GM21717 (cell line): ENCODE measurements around the gene EYA4.

Experiments
- ATAC-seq: cut with Tn5 transposase; IDR thresholded peaks from one replicate; pipeline ENCODE4 v1.9.1; 2021; ENCODE audit warnings: mild to moderate bottlenecking, moderate library complexity; ENCODE audit not compliant: unreplicated experiment

The EYA4 gene

DNA sequence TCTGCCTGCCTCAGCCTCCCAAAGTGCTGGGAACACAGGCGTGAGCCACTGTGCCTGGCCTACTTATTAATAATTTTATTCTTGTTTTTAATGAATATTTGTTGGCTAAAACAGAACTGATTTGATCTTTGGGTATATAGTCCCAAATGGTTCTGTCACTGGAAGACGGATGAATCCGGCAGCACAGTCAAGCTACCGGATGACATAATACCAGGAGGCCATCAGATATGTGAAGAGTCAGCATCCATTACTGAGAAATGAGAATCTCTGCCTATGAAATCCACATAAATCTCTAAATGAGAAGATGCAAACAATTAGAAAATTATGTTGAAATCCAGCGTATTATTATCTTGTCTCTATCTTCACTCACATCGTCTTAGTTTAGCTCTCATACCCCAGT lies 263.0 kb downstream of the EYA4 start:
- no peak for ATAC-seq

DNA sequence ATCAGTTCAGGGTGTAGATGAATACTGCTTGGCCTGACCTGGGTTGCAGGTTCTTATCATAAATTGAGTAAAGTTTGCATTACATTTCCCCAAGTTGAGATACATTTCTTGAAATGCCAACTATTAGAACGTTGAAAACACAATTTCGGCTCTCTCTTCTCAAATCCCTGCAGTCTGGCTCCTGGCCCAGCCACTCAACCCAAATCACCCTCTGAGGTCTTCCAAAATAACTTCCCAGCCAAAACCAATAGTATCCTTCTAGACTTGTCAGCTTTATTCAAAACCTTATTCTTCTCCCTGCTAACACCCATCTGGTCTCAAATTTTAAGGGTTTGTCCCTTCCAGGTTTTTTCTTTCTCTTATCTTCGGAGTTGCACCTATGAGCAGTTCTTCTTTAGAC lies 263.6 kb downstream of the EYA4 start:
- no peak for ATAC-seq

DNA sequence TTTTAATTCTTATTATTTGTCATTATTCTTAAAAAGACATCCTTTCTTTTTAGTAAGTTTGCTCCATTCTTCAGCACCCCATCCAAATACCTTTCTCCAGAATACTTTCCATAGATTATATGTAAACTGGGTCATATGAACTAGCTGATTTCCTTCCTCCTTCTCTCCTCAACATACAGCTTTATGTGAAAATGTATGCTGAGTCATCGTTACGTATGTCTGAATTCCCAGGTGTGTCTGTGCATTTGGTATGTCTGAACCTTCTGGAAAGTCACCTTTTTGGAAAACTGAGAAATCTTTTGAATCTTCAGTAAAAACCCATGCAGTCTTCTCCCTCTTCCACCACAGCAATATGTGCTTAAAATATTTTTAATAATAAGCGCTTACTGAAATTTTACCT lies 264.5 kb downstream of the EYA4 start:
- ATAC-seq: no peak

DNA sequence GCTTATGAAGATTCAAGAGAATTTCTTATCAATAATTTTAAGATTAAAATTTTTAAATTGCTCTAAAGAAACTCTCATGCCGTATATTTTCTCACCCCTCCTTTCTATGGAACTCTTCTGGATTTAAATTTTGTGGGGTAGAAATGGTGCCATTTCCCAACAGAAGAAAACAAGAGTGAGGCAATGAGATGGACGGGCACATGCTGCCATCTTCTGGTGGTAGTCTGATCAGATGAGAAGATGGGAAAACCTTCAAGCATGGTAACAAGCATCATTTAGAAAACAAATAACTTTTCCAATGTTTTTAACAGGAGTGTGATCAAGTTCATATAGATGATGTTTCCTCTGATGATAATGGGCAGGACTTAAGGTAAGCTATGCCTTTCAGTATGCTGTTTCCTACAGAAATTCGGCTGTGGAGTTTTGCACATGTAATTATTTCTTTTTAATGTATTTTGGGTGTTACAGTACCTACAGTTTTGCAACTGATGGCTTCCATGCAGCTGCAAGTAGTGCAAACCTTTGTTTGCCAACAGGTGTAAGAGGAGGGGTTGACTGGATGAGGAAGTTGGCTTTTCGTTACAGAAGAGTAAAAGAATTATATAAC lies 271.4 kb downstream of the EYA4 start:
- no peak for ATAC-seq

DNA sequence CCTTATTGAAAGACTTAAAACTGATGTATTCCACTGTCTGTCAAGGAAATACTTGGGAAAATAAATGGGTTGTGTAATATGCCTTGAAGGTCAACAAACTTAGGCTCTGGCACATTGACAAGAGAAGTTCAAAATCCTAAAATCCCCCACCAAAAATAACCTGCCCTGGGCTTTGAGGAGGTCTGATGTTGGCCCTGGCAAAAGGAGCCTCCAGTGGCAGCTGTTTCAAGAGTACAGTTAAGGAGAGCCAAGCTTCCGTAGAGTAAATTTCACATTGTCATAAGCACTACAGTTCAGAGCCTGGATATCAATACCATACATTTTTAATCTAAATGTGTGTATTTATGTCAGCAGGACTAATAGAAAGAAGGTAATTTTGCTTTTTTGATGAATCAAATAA lies 282.7 kb downstream of the EYA4 start:
- ATAC-seq: no peak

DNA sequence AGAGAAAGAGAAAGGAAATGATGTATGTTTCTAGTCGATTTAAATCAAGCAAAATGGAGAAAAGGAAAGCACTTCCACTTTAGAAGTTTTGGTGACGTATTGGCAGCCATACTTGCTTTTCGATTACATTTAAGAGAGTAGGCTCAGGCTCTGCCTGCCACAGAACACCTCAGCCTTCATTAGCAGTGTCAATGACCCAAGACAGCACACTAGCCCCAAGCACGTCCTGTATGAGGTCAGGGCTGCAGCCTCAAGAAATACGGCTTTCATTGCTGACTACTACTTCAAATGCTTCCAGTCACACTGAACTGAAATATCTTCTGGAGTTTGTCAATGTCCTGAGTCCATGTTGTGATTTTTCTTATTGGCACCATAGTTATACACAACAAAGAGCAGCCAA lies 285.3 kb downstream of the EYA4 start:
- ATAC-seq: no peak

DNA sequence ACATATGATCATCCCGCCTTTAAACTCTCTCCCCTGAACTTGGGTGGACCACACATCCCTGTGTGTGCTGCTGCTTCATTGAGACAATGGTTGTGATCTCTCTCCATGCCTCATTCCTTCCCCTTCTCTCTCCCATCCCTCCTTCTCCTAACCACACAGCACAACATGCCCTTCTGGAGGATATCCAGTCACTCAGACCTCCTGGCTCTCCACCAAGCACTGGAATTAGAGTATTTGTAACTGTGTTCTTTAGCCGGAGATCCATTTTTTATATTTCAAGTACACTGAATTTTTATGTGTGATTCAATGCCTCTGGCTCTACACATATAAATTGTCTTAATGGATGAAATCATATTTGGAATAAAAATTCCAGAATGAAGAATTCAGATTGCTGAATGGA lies 287.4 kb downstream of the EYA4 start:
- ATAC-seq: no peak

DNA sequence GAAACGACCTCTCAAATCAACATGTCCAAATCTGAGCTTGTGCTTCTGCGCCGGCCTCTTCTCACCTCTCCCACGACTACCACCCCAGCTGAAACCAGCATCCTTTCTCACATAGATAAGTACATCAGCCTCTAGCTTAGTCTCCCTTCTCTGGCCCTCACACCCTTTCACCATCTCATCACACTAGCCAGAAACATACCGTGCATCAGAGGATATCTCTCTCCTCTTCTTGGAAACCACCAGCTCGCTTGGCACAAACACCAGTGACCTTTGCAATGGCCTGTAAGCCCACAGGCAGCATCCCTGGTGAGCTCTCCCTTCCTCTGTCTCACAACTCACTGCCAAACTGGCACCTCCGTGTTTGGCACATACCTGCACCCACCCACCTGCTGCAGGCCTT lies 291.8 kb downstream of the EYA4 start:
- ATAC-seq: no peak

DNA sequence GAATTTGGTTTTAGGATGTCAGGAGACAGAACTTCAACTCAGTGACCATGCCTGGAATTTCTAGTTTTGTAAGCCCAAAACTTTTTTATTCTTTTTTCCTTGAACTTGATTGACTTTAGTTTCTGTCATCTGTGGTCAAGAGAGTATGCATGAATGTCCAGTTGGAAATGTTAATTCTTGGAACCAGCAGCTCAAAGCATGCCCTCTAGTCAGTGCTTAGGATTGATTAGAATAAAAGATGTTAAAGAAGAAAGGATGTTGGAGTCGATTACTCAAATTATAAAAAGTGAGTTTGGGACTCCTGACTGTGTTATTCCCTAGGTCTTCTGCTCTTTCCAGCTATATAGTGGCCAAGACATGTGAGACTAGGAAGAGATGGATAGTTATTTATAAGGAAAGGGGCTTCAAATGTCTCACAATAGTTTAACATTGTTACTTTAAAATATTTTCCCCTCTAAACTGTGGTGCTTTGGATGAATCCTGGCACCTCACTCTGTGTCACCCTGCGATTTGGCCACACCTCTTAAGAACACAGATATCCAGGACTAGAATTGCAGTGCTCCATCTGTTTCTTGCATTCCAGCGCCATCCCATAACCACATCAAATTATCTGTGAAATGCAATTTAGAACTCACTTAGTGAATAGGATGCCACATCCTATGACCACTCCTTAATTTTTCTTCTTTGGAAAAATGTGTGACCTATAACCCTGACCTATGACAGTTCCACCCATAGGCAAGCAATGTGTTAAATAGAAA lies 298.5 kb downstream of the EYA4 start:
- no peak for ATAC-seq

DNA sequence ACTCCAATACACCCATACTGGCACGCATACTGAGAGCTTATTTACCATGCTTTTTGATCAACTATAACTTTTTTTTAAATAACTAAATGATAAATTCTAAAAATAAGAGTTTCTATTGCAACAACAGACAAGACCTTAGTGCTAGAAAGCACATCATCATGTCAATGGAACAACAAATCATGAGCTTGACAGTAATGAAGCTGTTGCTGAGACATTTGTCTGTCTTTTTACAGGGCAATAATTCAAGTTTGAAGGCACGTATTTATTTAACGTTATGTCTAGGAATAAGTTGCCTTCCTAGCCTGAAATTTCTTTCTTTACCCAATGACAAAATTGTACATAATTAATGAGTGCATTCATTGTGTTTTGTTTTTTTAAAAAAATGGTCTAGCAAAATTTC lies 299.2 kb downstream of the EYA4 start:
- no peak for ATAC-seq

DNA sequence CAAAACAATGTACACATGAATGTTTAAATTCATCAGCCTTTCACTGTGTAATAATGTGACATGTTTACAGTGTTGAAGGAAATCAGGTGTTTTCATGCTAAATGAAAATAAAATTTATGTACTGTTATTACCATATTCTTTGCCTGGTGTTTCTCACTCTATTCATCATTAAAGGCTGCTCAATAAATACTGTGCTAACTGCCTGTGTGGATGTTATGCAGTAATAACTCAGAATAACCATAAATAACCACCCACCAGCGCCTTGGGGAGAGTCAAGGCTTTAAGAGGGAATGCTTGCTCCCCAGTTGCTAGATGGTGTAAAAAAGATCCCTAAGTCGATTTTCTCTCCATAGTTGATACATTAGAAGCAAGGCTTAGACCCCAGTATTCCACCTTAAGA lies 299.9 kb downstream of the EYA4 start:
- no peak for ATAC-seq

DNA sequence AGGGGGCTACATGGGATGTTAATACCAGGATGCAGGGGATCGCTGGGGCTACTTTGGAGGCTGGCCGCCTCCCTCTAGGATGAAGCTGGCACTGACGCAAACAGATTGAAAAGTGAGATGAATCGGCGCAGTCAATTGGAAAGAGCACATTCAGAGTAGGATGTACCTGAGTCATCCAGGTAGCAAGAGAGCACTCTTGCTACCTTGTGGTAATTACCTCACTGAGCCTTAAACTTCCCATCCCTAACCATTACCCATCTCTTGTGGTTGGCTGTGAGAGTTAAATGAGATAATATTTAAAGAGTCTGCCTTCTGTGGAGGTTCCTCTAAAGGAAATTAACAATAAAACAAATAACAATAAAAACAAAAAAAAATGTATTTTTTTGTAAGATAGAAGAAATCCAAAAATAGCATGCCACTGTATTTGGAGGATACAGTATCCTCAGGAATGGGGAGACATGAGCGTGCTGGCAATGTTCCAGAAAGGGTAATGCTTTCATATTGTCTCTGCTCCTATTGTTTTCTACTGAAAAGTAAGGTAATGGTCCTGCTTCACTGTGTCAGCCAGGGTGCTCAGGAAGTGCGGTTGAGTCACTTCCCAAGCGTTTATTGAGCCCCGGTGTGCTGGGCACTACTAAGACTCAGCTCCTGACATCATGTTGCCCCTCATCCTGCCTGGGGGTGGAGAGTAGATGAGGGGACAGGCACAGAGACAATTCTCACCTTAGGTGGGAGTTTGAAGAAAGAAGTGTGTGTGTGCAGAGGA lies 301.1 kb downstream of the EYA4 start:
- no peak for ATAC-seq

DNA sequence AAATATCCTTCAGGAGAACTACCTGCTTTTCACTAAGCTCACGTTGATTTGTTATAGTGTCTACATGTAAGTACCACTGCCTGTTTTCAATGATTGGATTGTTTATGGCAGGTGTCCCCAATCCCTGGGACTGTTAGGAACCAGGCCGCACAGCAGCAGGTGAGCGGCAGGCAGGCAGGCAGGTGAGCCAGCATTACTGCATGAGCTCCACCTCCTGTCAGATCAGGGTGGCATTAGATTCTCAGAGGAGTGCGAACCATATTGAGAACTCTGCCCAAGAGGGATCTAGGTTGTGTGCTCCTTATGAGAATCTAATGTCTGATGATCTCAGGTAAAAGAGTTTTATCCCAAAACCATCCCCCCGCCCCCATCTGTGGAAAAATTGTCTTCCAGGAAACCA lies 303.3 kb downstream of the EYA4 start:
- no peak for ATAC-seq

DNA sequence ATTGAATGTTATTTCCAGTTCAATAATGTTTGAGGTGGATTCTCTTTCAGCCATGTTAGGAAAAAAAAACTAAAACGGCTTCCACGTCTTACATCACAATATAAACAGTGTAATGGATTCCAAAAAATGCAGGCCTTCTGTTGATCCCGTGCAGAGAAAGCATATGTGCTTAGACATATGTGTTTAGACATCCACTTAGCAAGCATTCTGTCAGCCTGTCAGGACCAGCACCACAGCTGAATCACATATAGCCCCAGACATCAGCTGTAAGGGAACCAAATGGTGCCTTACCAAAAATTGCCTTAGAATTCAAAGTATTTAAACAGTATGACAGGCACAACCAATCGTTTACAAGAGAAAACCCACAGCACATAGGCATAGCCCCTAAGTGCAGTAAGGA lies 304.9 kb downstream of the EYA4 start:
- no peak for ATAC-seq

DNA sequence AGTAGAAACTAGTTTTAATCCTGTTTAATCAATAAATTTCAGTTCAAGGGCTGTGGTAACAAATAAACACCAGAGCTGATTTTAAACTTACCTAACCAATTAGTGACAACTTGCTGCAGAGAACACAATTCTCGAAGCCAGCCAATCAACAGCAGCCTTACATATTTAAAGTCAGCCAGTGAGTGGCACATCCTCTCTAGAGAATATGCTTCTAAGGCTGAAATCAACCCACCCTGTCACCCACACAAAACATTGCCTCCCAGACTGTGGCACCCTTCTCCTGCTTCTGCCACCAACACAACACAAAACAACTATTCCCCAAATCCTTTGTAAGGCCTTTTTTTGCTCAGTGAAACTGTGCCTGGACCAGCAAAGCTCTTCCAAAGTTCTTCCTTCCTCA lies 306.0 kb downstream of the EYA4 start:
- ATAC-seq: no peak

DNA sequence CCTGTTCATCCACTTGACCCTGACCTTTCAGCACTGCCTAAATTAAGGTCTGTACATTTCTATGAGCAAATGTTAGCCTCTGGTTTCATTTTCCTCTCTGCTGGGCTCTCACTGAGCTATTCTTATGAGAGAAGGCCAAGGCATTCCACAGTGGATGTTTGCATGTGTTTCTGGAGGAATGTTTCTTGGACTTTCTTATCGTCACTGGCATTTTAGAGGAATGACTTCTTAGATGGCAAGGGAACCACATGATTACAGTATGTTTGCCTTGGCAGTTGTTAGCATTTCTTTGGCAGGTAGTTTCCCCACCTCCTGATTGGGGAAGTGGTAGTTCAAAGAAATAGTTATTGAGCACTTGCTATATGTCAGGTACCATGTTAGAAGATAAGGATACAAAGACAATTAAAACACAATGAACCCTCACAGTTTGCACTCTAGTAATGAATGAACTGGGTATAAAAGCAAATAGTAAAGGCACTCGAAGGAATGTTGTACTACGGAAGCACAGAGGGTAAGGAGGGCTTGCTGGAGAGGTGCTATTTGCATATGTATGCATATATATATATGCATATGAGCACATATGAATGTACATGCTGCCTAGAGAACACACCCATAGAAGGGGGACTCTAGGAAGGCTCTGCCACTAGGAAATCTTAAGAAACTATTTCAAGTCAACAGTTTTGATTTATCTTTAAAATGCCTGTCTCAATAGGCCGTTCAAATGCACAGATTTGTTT lies 307.4 kb downstream of the EYA4 start:
- no peak for ATAC-seq

DNA sequence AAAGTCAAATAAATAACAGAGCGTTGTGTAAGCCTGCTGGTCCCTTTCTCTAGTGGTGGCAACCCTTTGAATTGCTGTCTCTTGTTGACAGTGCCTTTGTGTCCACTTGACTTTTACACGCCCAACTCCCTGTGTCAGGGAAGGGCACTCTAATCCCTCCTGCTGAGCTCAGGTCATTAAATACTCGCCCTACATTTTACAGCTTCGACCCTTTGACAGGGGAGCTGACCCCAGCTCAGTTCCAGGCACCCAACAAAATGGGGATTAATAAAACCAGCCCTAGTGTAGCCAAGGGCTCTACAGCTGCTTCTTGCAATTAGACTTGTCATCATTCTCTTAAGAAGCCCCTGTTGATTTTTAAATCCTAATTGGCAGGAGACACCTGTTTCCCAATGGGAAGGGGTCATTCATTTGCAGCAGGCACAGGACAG lies 308.2 kb downstream of the EYA4 start:
- ATAC-seq: no peak

DNA sequence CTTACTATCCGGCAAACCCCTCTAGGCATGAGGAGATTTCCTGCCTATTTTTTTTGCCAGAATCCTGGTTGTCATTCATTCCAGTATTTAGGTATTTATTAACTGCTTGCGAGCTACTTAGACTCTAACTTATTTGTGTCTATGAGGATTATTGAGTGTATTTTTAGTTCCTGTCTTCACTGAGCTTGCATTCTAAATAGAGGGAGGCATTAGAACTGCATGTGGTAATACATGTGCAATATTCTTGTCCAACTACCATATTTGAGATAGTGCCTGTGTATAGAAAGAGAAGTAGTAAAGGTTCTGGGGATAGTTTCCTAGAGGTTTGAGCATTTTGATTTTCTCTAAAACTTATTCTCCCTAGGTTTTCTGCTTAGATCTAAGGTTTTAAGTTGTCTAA lies 308.9 kb downstream of the EYA4 start:
- no peak for ATAC-seq

DNA sequence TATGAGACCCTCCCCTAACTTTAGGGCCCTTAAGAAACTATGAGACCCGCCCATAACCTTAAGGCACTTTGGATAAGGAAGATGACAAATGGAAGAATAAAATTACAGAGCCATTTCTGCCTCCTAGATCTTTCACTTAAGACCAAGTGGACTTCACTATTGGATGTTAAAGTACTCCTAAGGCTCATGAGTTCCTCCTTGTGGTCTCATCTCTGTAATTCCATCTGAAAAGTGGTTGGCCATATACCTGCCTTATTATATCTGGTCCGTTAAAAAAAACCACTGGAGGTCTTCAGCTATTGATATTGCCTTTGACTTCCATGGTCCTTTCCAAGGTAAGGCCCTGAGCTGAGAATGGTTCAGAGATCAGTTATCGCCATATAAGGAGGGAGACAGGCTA lies 310.3 kb downstream of the EYA4 start:
- no peak for ATAC-seq

DNA sequence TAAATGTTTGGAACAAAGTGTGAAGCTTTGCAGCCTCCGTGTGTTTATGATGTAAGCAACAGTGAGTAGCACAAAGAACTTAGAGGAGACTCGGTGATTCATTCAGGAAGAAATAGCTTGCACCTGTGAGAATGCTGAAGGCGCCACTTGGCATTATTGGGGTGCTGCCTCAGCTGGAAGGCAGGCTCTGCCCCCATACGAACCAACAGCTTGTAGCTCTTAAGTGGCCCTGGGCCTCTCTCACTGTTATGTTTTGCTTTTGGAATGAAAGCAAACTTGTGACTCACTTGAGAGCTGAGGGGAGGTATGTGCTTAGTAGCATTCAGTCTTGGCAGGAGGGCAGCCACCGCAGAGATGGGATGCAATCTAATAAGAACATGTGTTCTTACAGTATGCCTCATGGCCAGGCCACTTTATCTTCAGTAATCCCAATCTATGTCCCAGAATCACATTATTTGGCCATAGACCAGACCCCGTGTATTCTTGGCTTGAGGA lies 310.7 kb downstream of the EYA4 start:
- no peak for ATAC-seq

DNA sequence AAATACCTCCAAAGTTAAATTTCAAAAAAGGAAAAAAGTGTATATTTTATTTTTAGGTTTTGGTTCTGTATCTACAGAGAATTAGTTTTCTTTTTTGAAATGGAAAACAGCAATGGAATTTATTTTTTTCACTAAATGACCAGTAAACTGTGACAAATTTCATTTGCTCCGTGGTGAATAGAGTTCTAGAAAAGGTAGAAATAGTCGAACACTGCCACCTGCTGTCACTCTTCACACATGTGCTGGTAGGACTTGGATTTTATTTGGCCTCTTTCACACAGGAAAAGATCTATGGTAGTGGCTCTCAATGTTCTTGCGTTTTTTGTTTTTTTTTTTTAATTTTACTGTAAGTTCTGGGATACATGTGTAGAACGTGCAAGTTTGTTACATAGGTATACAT lies 312.5 kb downstream of the EYA4 start:
- peak; percentile 59 for ATAC-seq
